Activated CD8-positive, alpha-beta T cell treated with anti-CD3 and anti-CD28 coated beads, Interleukin-2, amount 10 ng/mL, durations not matched to agents 7 days and 5 days (primary cell): Measurements from ENCODE around the gene WASF2. TPM values are rescaled to one million over a fixed set of nuclear protein-coding genes. Genes with fewer than 3 reads are reported as not detected.

ENCODE experiments used
- ATAC-seq: fragments of 150-1000 bp; cut with Tn5 transposase; one replicate; pipeline ENCODE4 v1.10.0; 2021; ENCODE audit warnings: moderate library complexity
- CTCF ChIA-PET: fragments of 350-600 bp; sonication (Branson Sonifier 250); formaldehyde crosslinking; loops from one replicate; lab custom pipeline; 2021; ENCODE audit warnings: antibody characterized with exemption; lab: Charles Lee
- POLR2A ChIA-PET: fragments of 350-600 bp; sonication (Branson Sonifier 250); formaldehyde crosslinking; loops from one replicate; lab custom pipeline; 2021; ENCODE audit warnings: antibody characterized with exemption; lab: Charles Lee
- DNase-seq: peaks from one replicate; pipeline ENCODE4 v3.0.0-alpha.2; 2020
- H3K27ac Mint-ChIP-seq: one replicate; pipeline ENCODE4 v1.8.0; 2021; ENCODE audit warnings: mild to moderate bottlenecking, mixed read lengths
- H3K27me3 Mint-ChIP-seq: one replicate; pipeline ENCODE4 v1.8.0; 2021; ENCODE audit warnings: low read depth, mixed read lengths
- H3K36me3 Mint-ChIP-seq: one replicate; pipeline ENCODE4 v1.8.0; 2021; ENCODE audit warnings: low read depth, mixed read lengths
- H3K4me1 Mint-ChIP-seq: one replicate; pipeline ENCODE4 v1.8.0; 2021; ENCODE audit warnings: low read depth, mixed read lengths
- H3K4me3 Mint-ChIP-seq: one replicate; pipeline ENCODE4 v1.8.0; 2021; ENCODE audit warnings: mild to moderate bottlenecking, mixed read lengths
- H3K9me3 Mint-ChIP-seq: one replicate; pipeline ENCODE4 v1.8.0; 2022; ENCODE audit warnings: mixed read lengths; ENCODE audit not compliant: insufficient read depth
- total RNA-seq, 2 experiments: library from RNA; stranded (reverse); gene quantifications; one replicate each; pipeline ENCODE4 v1.2.3, GENCODE V29; 2021

The WASF2 gene
- total RNA-seq, 2 experiments from 2014 or later = 120 to 127 TPM

GRCh38 chr1:27400963-27401341, 89.0 kb downstream of the WASF2 start:
- Mint-ChIP-seq H3K4me1 (peaks cover 22% of the 10 kb centered on the region), H3K27me3 (no peaks in the 10 kb centered on the region), H3K27ac (no peak overlapping the region), H3K9me3 (no peaks in the 10 kb centered on the region), H3K36me3 (peaks cover 4% of the 10 kb centered on the region), H3K4me3 (no peak overlapping the region)
- no peak for ATAC-seq
- no peak for DNase-seq
- ChIA-PET POLR2A (no interaction called here), CTCF (interaction anchor here (1.0 to 5.0 kb wide), 5 partner anchors 16 to 206 kb away, joined by 4 to 44 read pairs (median 19); no protein-coding TSS in a partner anchor)

- Mint-ChIP-seq H3K27me3 (no peaks in the 10 kb centered on the region), H3K27ac (no peak overlapping the region), H3K4me1 (peaks cover 25% of the 10 kb centered on the region), H3K9me3 (no peaks in the 10 kb centered on the region), H3K4me3 (no peak overlapping the region), H3K36me3 (peaks cover 4% of the 10 kb centered on the region)
- DNase-seq (no peak), ATAC-seq (no peak)
- ChIA-PET POLR2A (no interaction called here), CTCF (interaction anchor here (1.0 to 7.4 kb wide), 4 partner anchors 43 to 207 kb away, joined by 5 to 266 read pairs (median 46); no protein-coding TSS in a partner anchor)
Measured at GRCh38 chr1:27400082-27400962, 89.6 kb downstream of the WASF2 start.

- H3K36me3 Mint-ChIP-seq = peaks cover 4% of the 10 kb centered on the region
- ChIA-PET CTCF (interaction anchor here (1.1 to 7.4 kb wide), 5 partner anchors 33 to 207 kb away, joined by 3 to 266 read pairs (median 7); partner anchors contain the start of gene MAP3K6), POLR2A (no interaction called here)
Measured at GRCh38 chr1:27399251-27400025, 90.5 kb downstream of the WASF2 start.

GRCh38 chr1:27398405-27399149, 91.4 kb downstream of the WASF2 start:
- Mint-ChIP-seq H3K4me3 (no peak overlapping the region), H3K27ac (no peak overlapping the region), H3K36me3 (no peaks in the 10 kb centered on the region), H3K27me3 (no peaks in the 10 kb centered on the region), H3K9me3 (no peaks in the 10 kb centered on the region), H3K4me1 (peaks cover 19% of the 10 kb centered on the region)
- ChIA-PET CTCF (interaction anchor here (0.5 to 7.4 kb wide), 9 partner anchors 11 to 264 kb away, joined by 3 to 266 read pairs (median 6); partner anchors contain the start of gene MAP3K6), POLR2A (interaction anchor here (0.8 kb wide), 1 partner anchor 209 kb away, joined by 3 read pairs; no protein-coding TSS in a partner anchor)
- DNase-seq (no peak), ATAC-seq (no peak)

More at GRCh38 chr1:27399251-27400025, 90.5 kb downstream of the WASF2 start:
- Mint-ChIP-seq H3K27ac (no peak overlapping the region), H3K4me1 (peaks cover 27% of the 10 kb centered on the region), H3K27me3 (no peaks in the 10 kb centered on the region), H3K9me3 (no peaks in the 10 kb centered on the region), H3K4me3 (no peak overlapping the region)
- DNase-seq (no peak), ATAC-seq (no peak)

- Mint-ChIP-seq H3K27me3 (no peaks in the 10 kb centered on the region), H3K4me1 (peaks cover 17% of the 10 kb centered on the region), H3K27ac (no peak overlapping the region), H3K9me3 (no peaks in the 10 kb centered on the region), H3K36me3 (no peaks in the 10 kb centered on the region), H3K4me3 (no peak overlapping the region)
- POLR2A ChIA-PET = interaction anchor here (0.8 to 1.4 kb wide), 2 partner anchors 56 to 210 kb away, joined by 3 to 4 read pairs; partner anchors contain the start of gene SYTL1
- CTCF ChIA-PET = interaction anchor here (0.7 to 7.4 kb wide), 12 partner anchors 10 to 265 kb away, joined by 3 to 266 read pairs (median 6); no protein-coding TSS in a partner anchor
- no peak for DNase-seq
- ATAC-seq = no peak
Measured at GRCh38 chr1:27397749-27398148, 92.2 kb downstream of the WASF2 start.

- DNase-seq (no peak), ATAC-seq (no peak)
- no peaks in the 10 kb centered on the region for H3K9me3 Mint-ChIP-seq
- no peak overlapping the region for H3K27ac Mint-ChIP-seq
- no peaks in the 10 kb centered on the region for H3K27me3 Mint-ChIP-seq
- no peaks in the 10 kb centered on the region for H3K36me3 Mint-ChIP-seq
- peaks cover 15% of the 10 kb centered on the region for H3K4me1 Mint-ChIP-seq
- ChIA-PET CTCF (interaction anchor here (0.7 to 7.4 kb wide), 13 partner anchors 9 to 352 kb away, joined by 3 to 266 read pairs (median 5); no protein-coding TSS in a partner anchor), POLR2A (interaction anchor here (1.4 kb wide), 1 partner anchor 55 kb away, joined by 4 read pairs; the partner anchor contains the start of gene SYTL1)
- H3K4me3 Mint-ChIP-seq = no peak overlapping the region
Measured at GRCh38 chr1:27397110-27397509, 92.9 kb downstream of the WASF2 start.

- DNase-seq (peak; percentile 87), ATAC-seq (peak; percentile 45)
- Mint-ChIP-seq H3K36me3 (no peaks in the 10 kb centered on the region), H3K4me3 (no peak overlapping the region), H3K9me3 (no peaks in the 10 kb centered on the region), H3K4me1 (peaks cover 23% of the 10 kb centered on the region), H3K27me3 (peaks cover 4% of the 10 kb centered on the region), H3K27ac (no peak overlapping the region)
- ChIA-PET POLR2A (interaction anchor here (0.6 to 1.5 kb wide), 4 partner anchors 39 to 254 kb away, joined by 3 to 6 read pairs (median 4); no protein-coding TSS in a partner anchor), CTCF (interaction anchor here (0.6 to 7.4 kb wide), 36 partner anchors 9 to 351 kb away, joined by 3 to 266 read pairs (median 6); partner anchors contain the start of genes AHDC1, CD164L2, FAM76A and MAP3K6)
Measured at GRCh38 chr1:27395441-27396195, 94.3 kb downstream of the WASF2 start.

GRCh38 chr1:27394925-27395324, 95.0 kb downstream of the WASF2 start:
- ATAC-seq = no peak
- Mint-ChIP-seq H3K9me3 (no peaks in the 10 kb centered on the region), H3K4me3 (no peak overlapping the region), H3K27ac (no peak overlapping the region), H3K27me3 (peaks cover 8% of the 10 kb centered on the region), H3K36me3 (no peaks in the 10 kb centered on the region), H3K4me1 (peaks cover 23% of the 10 kb centered on the region)
- ChIA-PET POLR2A (interaction anchor here (1.1 to 1.5 kb wide), 2 partner anchors 38 to 98 kb away, joined by 3 to 6 read pairs; no protein-coding TSS in a partner anchor), CTCF (interaction anchor here (0.7 to 7.4 kb wide), 37 partner anchors 9 to 398 kb away, joined by 3 to 266 read pairs (median 6); partner anchors contain the start of genes AHDC1, CD164L2, FAM76A and MAP3K6)
- no peak for DNase-seq

GRCh38 chr1:27394282-27394658, 95.7 kb downstream of the WASF2 start:
- no peaks in the 10 kb centered on the region for H3K36me3 Mint-ChIP-seq
- H3K27me3 Mint-ChIP-seq = peaks cover 9% of the 10 kb centered on the region
- ChIA-PET POLR2A (interaction anchor here (1.1 to 1.5 kb wide), 2 partner anchors 37 to 98 kb away, joined by 3 to 6 read pairs; no protein-coding TSS in a partner anchor), CTCF (interaction anchor here (0.7 to 7.4 kb wide), 27 partner anchors 8 to 397 kb away, joined by 3 to 266 read pairs (median 7); partner anchors contain the start of genes AHDC1, CD164L2, FAM76A and MAP3K6)
- H3K27ac Mint-ChIP-seq = no peak overlapping the region
- DNase-seq (no peak), ATAC-seq (no peak)
- H3K4me1 Mint-ChIP-seq = peaks cover 23% of the 10 kb centered on the region
- H3K9me3 Mint-ChIP-seq = no peaks in the 10 kb centered on the region
- H3K4me3 Mint-ChIP-seq = peak overlapping the region; percentile 25
